Fibroblast of lung (primary cell): ENCODE measurements around the gene GAREM2.

ENCODE experiments used
- EZH2 ChIP-seq: IDR thresholded peaks from 2 replicates; pipeline ENCODE4 v1.5.1; 2012; ENCODE audit warnings: low read length, control low read depth, mild to moderate bottlenecking; ENCODE audit errors: missing control alignments
- TF ChIP-seq, protein P1 (sequence below), 2 donors: IDR thresholded peaks in 1 of 2; conservative IDR thresholded peaks in 1 of 2; 1 replicate in 1 of 2; 2 replicates in 1 of 2; pipeline ENCODE4 v1.5.1; 2011 to 2012; ENCODE audit warnings: low read length in 2 of 2, control low read depth in 1 of 2, inconsistent platforms in 1 of 2, low read depth in 1 of 2, mild to moderate bottlenecking in 1 of 2

DNA sequence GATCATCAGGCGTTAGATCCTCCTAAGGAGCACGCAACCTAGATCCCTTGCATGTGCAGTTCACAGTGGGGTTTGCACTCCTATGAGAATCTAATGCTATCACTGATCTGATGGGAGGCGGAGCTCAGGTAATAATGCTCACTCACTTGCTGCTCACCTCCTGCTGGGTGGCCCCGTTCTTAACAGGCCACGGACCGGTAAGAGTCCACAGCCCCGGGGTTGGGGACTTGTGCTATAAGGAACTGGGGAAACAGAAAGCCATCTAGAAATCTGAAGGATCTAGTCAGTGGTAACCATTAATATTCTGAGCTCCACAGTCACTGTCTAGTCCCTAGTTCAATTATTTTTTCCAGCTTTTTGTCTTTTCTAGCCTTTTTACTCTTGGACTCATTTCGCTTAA, 44.7 kb upstream of the GAREM2 start:
- TF ChIP-seq, protein P1, sequence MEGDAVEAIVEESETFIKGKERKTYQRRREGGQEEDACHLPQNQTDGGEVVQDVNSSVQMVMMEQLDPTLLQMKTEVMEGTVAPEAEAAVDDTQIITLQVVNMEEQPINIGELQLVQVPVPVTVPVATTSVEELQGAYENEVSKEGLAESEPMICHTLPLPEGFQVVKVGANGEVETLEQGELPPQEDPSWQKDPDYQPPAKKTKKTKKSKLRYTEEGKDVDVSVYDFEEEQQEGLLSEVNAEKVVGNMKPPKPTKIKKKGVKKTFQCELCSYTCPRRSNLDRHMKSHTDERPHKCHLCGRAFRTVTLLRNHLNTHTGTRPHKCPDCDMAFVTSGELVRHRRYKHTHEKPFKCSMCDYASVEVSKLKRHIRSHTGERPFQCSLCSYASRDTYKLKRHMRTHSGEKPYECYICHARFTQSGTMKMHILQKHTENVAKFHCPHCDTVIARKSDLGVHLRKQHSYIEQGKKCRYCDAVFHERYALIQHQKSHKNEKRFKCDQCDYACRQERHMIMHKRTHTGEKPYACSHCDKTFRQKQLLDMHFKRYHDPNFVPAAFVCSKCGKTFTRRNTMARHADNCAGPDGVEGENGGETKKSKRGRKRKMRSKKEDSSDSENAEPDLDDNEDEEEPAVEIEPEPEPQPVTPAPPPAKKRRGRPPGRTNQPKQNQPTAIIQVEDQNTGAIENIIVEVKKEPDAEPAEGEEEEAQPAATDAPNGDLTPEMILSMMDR (conservative IDR thresholded peaks at IDR 0.05 in 1 of 2, IDR thresholded peaks at IDR 0.05 in 1 of 2; ENCODE audit: low read depth in 1 of 2, low read length in 2 of 2), result no peak
- TF ChIP-seq EZH2, result no peak
